SK-N-SH (cell line): ENCODE data around the gene CYP26C1. TPM values are rescaled to one million over a fixed set of nuclear protein-coding genes. Genes with fewer than 3 reads are reported as not detected.

Source experiments
- CTCF ChIA-PET: fragments of 300-600, 350-600 bp; formaldehyde crosslinking; extraction: SDS; loops from one replicate; lab custom pipeline; 2021; lab: Yijun Ruan, JAX
- POLR2A ChIA-PET: fragments of 350-600 bp; sonication (Branson Sonifier 250); formaldehyde crosslinking; extraction: SDS; loops from one replicate; lab custom pipeline; 2020; ENCODE audit warnings: antibody characterized with exemption, inconsistent platforms; lab: Yijun Ruan, JAX
- DNase-seq: peaks from one replicate; pipeline ENCODE4 v3.0.0; 2012
- H2AFZ ChIP-seq: fragments of 200-600 bp; sonication (generic); 2 replicates; pipeline ENCODE4 v1.8.1; 2016; ENCODE audit warnings: antibody characterized with exemption, mild to moderate bottlenecking, low read depth
- H3F3A ChIP-seq: fragments of 200-600 bp; sonication (generic); replicated peaks from 2 replicates; pipeline ENCODE3; 2016; ENCODE audit warnings: antibody characterized with exemption, mild to moderate bottlenecking; ENCODE audit not compliant: insufficient read depth
- H3K27ac ChIP-seq, 2 experiments: fragments of 200-500 bp in 1 of 2; fragments of 200-600 bp in 1 of 2; sonication (Bioruptor generic) in 1 of 2; sonication (generic), shearing (Covaris generic) in 1 of 2; 2 replicates each; pipeline versions ENCODE4 v1.5.1 to v1.6.1; 2014 to 2016; ENCODE audit warnings: low read depth in 2 of 2, inconsistent platforms in 1 of 2, low read length in 1 of 2, mild to moderate bottlenecking in 1 of 2, mixed read lengths in 1 of 2
- H3K27me3 ChIP-seq: fragments of 200-600 bp; sonication (generic), shearing (Covaris generic); 2 replicates; pipeline ENCODE4 v1.6.1; 2016; ENCODE audit warnings: mixed run types; ENCODE audit not compliant: insufficient read depth
- H3K36me3 ChIP-seq, 2 experiments: fragments of 200-500 bp in 1 of 2; fragments of 200-600 bp in 1 of 2; sonication (Bioruptor generic) in 1 of 2; sonication (generic) in 1 of 2; replicated peaks in 1 of 2; 2 replicates each; pipeline versions ENCODE3 to v1.5.1; 2014 to 2016; ENCODE audit warnings: low read length in 1 of 2, mild to moderate bottlenecking in 1 of 2; ENCODE audit not compliant: insufficient read depth in 2 of 2, control insufficient read depth in 1 of 2
- H3K4me1 ChIP-seq, 2 experiments: fragments of 200-500 bp in 1 of 2; fragments of 200-600 bp in 1 of 2; sonication (Bioruptor generic) in 1 of 2; sonication (generic), shearing (Covaris generic) in 1 of 2; 2 replicates each; pipeline versions ENCODE4 v1.5.1 to v1.6.1; 2014 to 2016; ENCODE audit warnings: low read depth in 1 of 2, low read length in 1 of 2, mixed run types in 1 of 2; ENCODE audit not compliant: insufficient read depth in 2 of 2, control insufficient read depth in 1 of 2
- H3K4me2 ChIP-seq: fragments of 200-600 bp; sonication (generic), shearing (Covaris generic); 2 replicates; pipeline ENCODE4 v1.6.1; 2017; ENCODE audit warnings: mixed run types
- H3K4me3 ChIP-seq, 2 experiments: fragments of 200-500 bp in 1 of 2; fragments of 200-600 bp in 1 of 2; sonication (Bioruptor generic) in 1 of 2; sonication (generic), shearing (Covaris generic) in 1 of 2; 2 replicates each; pipeline versions ENCODE4 v1.5.1 to v1.8.1; 2014 to 2016; ENCODE audit warnings: low read depth in 2 of 2, inconsistent platforms in 1 of 2, low read length in 1 of 2, mild to moderate bottlenecking in 1 of 2, mixed read lengths in 1 of 2, moderate library complexity in 1 of 2
- H3K79me2 ChIP-seq: fragments of 200-600 bp; sonication (generic); 2 replicates; pipeline ENCODE4 v1.8.1; 2017; ENCODE audit warnings: mild to moderate bottlenecking; ENCODE audit not compliant: insufficient read depth
- H3K9ac ChIP-seq: fragments of 200-600 bp; sonication (generic); 2 replicates; pipeline ENCODE4 v1.6.1; 2017; ENCODE audit warnings: mixed run types
- H3K9me2 ChIP-seq: fragments of 200-600 bp; sonication (generic); 2 replicates; pipeline ENCODE4 v1.6.1; 2017; ENCODE audit warnings: mixed run types
- H3K9me3 ChIP-seq: fragments of 200-600 bp; sonication (generic); 2 replicates; pipeline ENCODE4 v1.6.1; 2017; ENCODE audit warnings: mixed run types, mild to moderate bottlenecking, moderate library complexity
- H4K20me1 ChIP-seq: fragments of 200-600 bp; sonication (generic); 2 replicates; pipeline ENCODE4 v1.6.1; 2017; ENCODE audit warnings: mild to moderate bottlenecking, mixed run types; ENCODE audit not compliant: insufficient read depth
- ELF1 ChIP-seq: IDR thresholded peaks from 2 replicates; pipeline ENCODE4 v1.4.0; 2012
- EZH2phosphoT487 ChIP-seq: fragments of 200-600 bp; sonication (generic); IDR thresholded peaks from 2 replicates; pipeline ENCODE4 v1.6.1; 2017; ENCODE audit warnings: low read depth, mixed run types, mild to moderate bottlenecking, antibody characterized with exemption, moderate library complexity, borderline replicate concordance
- FOSL2 ChIP-seq: IDR thresholded peaks from 2 replicates; pipeline ENCODE4 v1.4.0; 2012; ENCODE audit warnings: low read depth, mild to moderate bottlenecking, moderate library complexity, borderline replicate concordance
- GABPA ChIP-seq: IDR thresholded peaks from 2 replicates; pipeline ENCODE4 v1.4.0; 2012; ENCODE audit warnings: low read depth, mild to moderate bottlenecking
- MEF2A ChIP-seq: IDR thresholded peaks from 2 replicates; pipeline ENCODE4 v1.4.0; 2012; ENCODE audit warnings: low read depth, borderline replicate concordance
- NFIC ChIP-seq: IDR thresholded peaks from 2 replicates; pipeline ENCODE4 v1.4.0; 2012; ENCODE audit warnings: borderline replicate concordance
- NRF1 ChIP-seq: IDR thresholded peaks from 2 replicates; pipeline ENCODE4 v1.6.1; 2012; ENCODE audit warnings: low read depth, mild to moderate bottlenecking, low read length
- RFX5 ChIP-seq: IDR thresholded peaks from 2 replicates; pipeline ENCODE4 v1.6.1; 2012; ENCODE audit warnings: mild to moderate bottlenecking, improper control_type of control experiment, low read length
- RXRA ChIP-seq: IDR thresholded peaks from 2 replicates; pipeline ENCODE4 v1.4.0; 2012; ENCODE audit warnings: low read depth, mild to moderate bottlenecking, borderline replicate concordance
- SMC3 ChIP-seq: IDR thresholded peaks from 2 replicates; pipeline ENCODE4 v1.6.1; 2012; ENCODE audit warnings: low read depth, low read length, improper control_type of control experiment
- TEAD4 ChIP-seq: IDR thresholded peaks from 2 replicates; pipeline ENCODE4 v1.4.0; 2012; ENCODE audit warnings: mild to moderate bottlenecking, borderline replicate concordance; ENCODE audit not compliant: insufficient read depth
- YY1 ChIP-seq: IDR thresholded peaks from 2 replicates; pipeline ENCODE4 v1.4.0; 2012; ENCODE audit warnings: low read depth, mild to moderate bottlenecking
- WGBS: methylation state at CpG from one replicate; pipeline ENCODE4 v1.1.6; 2017; ENCODE audit warnings: low lambda C conversion rate; 5-methylcytosine and 5-hydroxymethylcytosine counted together
- polyA plus RNA-seq, 3 experiments: library from polyadenylated mRNA; depleted of rRNA; stranded (reverse); fragments of >200 nt; gene quantifications; 2 replicates each; pipeline ENCODE4 v1.2.3, GENCODE V29; 2012
- TF ChIP-seq, protein P1 (sequence below): IDR thresholded peaks from 2 replicates; pipeline ENCODE4 v1.6.1; 2012; ENCODE audit warnings: mild to moderate bottlenecking, low read depth, low read length, moderate library complexity
- TF ChIP-seq, protein P2 (sequence below): fragments of 150-350 bp; IDR thresholded peaks from 2 replicates; pipeline ENCODE4 v1.6.1; 2016; ENCODE audit warnings: mild to moderate bottlenecking, low read depth, low read length
- TF ChIP-seq, protein P3 (sequence below): IDR thresholded peaks from 2 replicates; pipeline ENCODE4 v1.4.0; 2012; ENCODE audit warnings: low read depth, borderline replicate concordance
- TF ChIP-seq, protein P4 (sequence below): fragments of 150-350 bp; IDR thresholded peaks from 2 replicates; pipeline ENCODE4 v1.6.1; 2017; ENCODE audit warnings: antibody characterized with exemption, low read length, low read depth, borderline replicate concordance

The CYP26C1 gene
- polyA plus RNA-seq, 1 of the 3 experiments (the other 2 are of a cell fraction): not detected

DNA sequence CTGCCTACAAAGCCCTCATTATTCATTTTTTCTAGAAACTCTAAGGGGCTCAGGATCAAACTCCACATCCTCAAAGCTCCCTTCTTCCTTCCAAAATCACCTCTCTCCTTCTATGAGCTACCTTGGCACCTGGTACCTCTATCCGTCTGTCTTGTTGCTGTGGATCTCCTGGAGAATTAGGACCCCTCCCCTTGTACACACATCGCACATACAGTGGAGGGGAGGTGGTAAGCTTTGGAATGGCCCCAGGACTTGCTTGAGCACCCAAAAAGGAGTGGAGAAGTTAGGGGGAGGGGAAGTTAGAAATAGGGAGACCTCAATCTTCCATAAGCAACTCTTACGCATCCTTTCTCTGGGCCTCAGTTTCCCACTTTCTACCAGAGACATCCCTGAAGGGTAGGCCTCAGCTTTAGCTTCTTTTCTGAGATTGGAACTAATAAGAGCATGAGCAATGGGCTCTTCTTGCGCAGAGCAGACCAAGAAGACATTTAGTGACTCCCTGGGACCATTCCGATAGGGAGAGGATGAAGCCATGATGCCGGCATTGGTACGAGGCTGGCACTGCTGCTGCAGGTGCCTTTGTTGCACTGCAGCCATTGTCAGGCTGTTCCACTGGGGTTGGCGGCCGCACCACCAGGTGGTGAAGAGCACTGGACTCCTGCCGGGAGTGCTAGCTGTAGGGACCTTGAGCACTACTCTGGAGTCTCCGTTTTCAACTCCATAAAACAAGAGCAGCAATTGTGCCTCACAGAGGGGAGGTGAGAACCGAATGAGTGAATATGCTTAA is 4.5 kb downstream of the CYP26C1 start (continued):
- no peak for TF ChIP-seq EZH2phosphoT487
- no peak for TF ChIP-seq TEAD4
- no peak for TF ChIP-seq MEF2A
- TF ChIP-seq, protein P1, sequence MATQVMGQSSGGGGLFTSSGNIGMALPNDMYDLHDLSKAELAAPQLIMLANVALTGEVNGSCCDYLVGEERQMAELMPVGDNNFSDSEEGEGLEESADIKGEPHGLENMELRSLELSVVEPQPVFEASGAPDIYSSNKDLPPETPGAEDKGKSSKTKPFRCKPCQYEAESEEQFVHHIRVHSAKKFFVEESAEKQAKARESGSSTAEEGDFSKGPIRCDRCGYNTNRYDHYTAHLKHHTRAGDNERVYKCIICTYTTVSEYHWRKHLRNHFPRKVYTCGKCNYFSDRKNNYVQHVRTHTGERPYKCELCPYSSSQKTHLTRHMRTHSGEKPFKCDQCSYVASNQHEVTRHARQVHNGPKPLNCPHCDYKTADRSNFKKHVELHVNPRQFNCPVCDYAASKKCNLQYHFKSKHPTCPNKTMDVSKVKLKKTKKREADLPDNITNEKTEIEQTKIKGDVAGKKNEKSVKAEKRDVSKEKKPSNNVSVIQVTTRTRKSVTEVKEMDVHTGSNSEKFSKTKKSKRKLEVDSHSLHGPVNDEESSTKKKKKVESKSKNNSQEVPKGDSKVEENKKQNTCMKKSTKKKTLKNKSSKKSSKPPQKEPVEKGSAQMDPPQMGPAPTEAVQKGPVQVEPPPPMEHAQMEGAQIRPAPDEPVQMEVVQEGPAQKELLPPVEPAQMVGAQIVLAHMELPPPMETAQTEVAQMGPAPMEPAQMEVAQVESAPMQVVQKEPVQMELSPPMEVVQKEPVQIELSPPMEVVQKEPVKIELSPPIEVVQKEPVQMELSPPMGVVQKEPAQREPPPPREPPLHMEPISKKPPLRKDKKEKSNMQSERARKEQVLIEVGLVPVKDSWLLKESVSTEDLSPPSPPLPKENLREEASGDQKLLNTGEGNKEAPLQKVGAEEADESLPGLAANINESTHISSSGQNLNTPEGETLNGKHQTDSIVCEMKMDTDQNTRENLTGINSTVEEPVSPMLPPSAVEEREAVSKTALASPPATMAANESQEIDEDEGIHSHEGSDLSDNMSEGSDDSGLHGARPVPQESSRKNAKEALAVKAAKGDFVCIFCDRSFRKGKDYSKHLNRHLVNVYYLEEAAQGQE: no peak
- TF ChIP-seq GABPA: no peak
- TF ChIP-seq, all 33 proteins: peak for 0

DNA sequence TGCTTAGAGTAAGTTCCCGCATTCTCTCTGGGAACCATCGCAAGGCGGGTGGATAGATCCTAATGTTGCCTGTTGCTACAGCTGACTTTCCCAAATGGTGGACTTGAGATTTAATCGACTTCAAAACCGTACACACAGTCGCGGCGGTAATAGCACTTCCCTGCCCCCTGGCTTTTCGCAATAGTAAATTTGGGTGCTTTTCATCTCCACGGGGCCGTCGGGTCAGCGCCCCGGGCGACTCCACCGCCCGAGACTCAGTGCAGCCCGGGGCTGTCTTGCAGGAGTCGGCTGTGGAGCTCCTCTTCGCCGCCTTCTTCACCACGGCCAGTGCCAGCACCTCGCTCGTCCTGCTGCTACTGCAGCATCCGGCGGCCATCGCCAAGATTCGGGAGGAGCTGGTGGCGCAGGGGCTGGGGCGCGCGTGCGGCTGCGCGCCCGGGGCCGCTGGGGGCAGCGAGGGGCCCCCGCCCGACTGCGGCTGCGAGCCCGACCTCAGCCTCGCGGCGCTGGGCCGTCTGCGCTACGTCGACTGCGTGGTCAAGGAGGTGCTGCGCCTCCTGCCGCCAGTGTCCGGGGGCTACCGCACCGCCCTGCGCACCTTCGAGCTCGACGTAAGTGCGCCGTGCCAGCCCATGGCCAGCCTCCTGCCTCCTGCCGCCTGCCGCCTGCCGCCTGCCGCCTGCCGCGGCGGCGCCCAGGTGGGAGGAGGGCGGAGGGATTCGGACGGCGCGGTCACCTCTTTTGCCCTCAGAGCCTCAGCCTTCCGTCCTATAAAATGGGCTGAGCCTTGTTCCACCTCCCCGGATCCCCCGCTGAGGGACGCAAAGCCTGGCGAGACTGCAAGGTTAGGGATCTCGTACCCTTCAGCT is 5.3 kb downstream of the CYP26C1 start:
- no peaks in the 10 kb centered on the region for H4K20me1 ChIP-seq
- POLR2A ChIA-PET: no interaction called here
- no peak overlapping the region; the same call in 1 of the 2 replicates for H3K4me2 ChIP-seq
- no peaks in the 10 kb centered on the region for H3K9me3 ChIP-seq
- 33% methylated on average over 20 of the region's 81 CpGs for WGBS
- no peaks in the 10 kb centered on the region for H3K79me2 ChIP-seq
- CTCF ChIA-PET: interaction anchor here (0.6 to 8.4 kb wide), 10 partner anchors 12 to 439 kb away, joined by 3 to 69 read pairs (median 6); partner anchors contain the start of gene MYOF
- no peak overlapping the region for H2AFZ ChIP-seq
- H3K4me3 ChIP-seq: peak overlapping the region in 1 of 2 experiments; percentile 34; a peak in 3 of 4 replicates
- no peak overlapping the region for H3K9ac ChIP-seq
- no peaks in the 10 kb centered on the region for H3F3A ChIP-seq
- H3K27me3 ChIP-seq: peaks cover 40% of the 10 kb centered on the region
- no peaks in the 10 kb centered on the region for H3K36me3 ChIP-seq
- H3K27ac ChIP-seq: no peak overlapping the region
- H3K9me2 ChIP-seq: no peaks in the 10 kb centered on the region
- peak; percentile 76 for DNase-seq
- H3K4me1 ChIP-seq: peaks cover 0 to 11% of the 10 kb centered on the region in 2 experiments; a peak in 1 of 4 replicates
- TF ChIP-seq RXRA (no peak), NFIC (no peak), NRF1 (0 out of 2 replicates have a peak, but pooled peaks have one; percentile 30), ELF1 (no peak), GABPA (no peak), RFX5 (no peak), FOSL2 (no peak), SMC3 (peak; percentile 14; the same call in 1 of the 2 replicates), EZH2phosphoT487 (no peak), TEAD4 (no peak), YY1 (no peak)
- TF ChIP-seq, protein P2, sequence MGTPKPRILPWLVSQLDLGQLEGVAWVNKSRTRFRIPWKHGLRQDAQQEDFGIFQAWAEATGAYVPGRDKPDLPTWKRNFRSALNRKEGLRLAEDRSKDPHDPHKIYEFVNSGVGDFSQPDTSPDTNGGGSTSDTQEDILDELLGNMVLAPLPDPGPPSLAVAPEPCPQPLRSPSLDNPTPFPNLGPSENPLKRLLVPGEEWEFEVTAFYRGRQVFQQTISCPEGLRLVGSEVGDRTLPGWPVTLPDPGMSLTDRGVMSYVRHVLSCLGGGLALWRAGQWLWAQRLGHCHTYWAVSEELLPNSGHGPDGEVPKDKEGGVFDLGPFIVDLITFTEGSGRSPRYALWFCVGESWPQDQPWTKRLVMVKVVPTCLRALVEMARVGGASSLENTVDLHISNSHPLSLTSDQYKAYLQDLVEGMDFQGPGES: no peak
- TF ChIP-seq, protein P3, sequence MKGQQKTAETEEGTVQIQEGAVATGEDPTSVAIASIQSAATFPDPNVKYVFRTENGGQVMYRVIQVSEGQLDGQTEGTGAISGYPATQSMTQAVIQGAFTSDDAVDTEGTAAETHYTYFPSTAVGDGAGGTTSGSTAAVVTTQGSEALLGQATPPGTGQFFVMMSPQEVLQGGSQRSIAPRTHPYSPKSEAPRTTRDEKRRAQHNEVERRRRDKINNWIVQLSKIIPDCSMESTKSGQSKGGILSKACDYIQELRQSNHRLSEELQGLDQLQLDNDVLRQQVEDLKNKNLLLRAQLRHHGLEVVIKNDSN: no peak
- TF ChIP-seq, protein P1: no peak
- TF ChIP-seq, protein P4, sequence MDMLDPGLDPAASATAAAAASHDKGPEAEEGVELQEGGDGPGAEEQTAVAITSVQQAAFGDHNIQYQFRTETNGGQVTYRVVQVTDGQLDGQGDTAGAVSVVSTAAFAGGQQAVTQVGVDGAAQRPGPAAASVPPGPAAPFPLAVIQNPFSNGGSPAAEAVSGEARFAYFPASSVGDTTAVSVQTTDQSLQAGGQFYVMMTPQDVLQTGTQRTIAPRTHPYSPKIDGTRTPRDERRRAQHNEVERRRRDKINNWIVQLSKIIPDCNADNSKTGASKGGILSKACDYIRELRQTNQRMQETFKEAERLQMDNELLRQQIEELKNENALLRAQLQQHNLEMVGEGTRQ: no peak
